SK-N-SH (cell line): ENCODE results near the gene AHDC1.

Experiments
- EZH2phosphoT487 ChIP-seq: fragments of 200-600 bp; sonication (generic); IDR thresholded peaks from 2 replicates; pipeline ENCODE4 v1.6.1; 2017; ENCODE audit warnings: low read depth, mixed run types, mild to moderate bottlenecking, antibody characterized with exemption, moderate library complexity, borderline replicate concordance
- POLR2AphosphoS5 ChIP-seq: IDR thresholded peaks from 2 replicates; pipeline ENCODE4 v1.6.1; 2012; ENCODE audit warnings: low read depth, low read length
- TF ChIP-seq, protein P1 (sequence below): IDR thresholded peaks from 2 replicates; pipeline ENCODE4 v1.6.1; 2012; ENCODE audit warnings: mild to moderate bottlenecking, low read depth, low read length, moderate library complexity
- TF ChIP-seq, protein P2 (sequence below): fragments of 200-600 bp; sonication (generic); IDR thresholded peaks from 2 replicates; pipeline ENCODE4 v1.6.1; 2017; ENCODE audit warnings: antibody characterized with exemption, mild to moderate bottlenecking, moderate library complexity

DNA sequence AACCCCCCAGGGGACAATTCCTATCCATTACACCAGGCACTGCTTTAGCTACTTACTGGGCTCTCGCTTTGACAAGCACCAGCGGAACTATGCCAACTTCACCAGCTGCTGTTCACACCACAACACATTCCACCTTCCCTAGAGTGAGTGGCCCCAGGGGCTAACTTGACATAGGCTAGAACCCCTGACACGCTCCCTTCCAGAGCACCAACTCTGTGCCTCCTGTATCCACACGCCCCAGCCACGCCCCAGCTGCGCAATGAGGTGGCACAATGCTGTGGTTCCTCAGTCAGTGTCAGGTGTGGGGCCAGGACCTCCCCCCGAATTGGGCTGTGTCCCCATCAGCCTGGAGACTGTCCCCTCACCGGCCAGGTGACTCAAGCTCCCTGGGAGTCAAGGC lies 42.7 kb upstream of the AHDC1 start:
- TF ChIP-seq, protein P1, sequence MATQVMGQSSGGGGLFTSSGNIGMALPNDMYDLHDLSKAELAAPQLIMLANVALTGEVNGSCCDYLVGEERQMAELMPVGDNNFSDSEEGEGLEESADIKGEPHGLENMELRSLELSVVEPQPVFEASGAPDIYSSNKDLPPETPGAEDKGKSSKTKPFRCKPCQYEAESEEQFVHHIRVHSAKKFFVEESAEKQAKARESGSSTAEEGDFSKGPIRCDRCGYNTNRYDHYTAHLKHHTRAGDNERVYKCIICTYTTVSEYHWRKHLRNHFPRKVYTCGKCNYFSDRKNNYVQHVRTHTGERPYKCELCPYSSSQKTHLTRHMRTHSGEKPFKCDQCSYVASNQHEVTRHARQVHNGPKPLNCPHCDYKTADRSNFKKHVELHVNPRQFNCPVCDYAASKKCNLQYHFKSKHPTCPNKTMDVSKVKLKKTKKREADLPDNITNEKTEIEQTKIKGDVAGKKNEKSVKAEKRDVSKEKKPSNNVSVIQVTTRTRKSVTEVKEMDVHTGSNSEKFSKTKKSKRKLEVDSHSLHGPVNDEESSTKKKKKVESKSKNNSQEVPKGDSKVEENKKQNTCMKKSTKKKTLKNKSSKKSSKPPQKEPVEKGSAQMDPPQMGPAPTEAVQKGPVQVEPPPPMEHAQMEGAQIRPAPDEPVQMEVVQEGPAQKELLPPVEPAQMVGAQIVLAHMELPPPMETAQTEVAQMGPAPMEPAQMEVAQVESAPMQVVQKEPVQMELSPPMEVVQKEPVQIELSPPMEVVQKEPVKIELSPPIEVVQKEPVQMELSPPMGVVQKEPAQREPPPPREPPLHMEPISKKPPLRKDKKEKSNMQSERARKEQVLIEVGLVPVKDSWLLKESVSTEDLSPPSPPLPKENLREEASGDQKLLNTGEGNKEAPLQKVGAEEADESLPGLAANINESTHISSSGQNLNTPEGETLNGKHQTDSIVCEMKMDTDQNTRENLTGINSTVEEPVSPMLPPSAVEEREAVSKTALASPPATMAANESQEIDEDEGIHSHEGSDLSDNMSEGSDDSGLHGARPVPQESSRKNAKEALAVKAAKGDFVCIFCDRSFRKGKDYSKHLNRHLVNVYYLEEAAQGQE, result no peak
- TF ChIP-seq, protein P2, sequence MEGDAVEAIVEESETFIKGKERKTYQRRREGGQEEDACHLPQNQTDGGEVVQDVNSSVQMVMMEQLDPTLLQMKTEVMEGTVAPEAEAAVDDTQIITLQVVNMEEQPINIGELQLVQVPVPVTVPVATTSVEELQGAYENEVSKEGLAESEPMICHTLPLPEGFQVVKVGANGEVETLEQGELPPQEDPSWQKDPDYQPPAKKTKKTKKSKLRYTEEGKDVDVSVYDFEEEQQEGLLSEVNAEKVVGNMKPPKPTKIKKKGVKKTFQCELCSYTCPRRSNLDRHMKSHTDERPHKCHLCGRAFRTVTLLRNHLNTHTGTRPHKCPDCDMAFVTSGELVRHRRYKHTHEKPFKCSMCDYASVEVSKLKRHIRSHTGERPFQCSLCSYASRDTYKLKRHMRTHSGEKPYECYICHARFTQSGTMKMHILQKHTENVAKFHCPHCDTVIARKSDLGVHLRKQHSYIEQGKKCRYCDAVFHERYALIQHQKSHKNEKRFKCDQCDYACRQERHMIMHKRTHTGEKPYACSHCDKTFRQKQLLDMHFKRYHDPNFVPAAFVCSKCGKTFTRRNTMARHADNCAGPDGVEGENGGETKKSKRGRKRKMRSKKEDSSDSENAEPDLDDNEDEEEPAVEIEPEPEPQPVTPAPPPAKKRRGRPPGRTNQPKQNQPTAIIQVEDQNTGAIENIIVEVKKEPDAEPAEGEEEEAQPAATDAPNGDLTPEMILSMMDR, result no peak
- TF ChIP-seq POLR2AphosphoS5, result no peak
- no peak for TF ChIP-seq EZH2phosphoT487
